ENCODE measurements around the gene PCDH8.

PCDH8 gene

DNA sequence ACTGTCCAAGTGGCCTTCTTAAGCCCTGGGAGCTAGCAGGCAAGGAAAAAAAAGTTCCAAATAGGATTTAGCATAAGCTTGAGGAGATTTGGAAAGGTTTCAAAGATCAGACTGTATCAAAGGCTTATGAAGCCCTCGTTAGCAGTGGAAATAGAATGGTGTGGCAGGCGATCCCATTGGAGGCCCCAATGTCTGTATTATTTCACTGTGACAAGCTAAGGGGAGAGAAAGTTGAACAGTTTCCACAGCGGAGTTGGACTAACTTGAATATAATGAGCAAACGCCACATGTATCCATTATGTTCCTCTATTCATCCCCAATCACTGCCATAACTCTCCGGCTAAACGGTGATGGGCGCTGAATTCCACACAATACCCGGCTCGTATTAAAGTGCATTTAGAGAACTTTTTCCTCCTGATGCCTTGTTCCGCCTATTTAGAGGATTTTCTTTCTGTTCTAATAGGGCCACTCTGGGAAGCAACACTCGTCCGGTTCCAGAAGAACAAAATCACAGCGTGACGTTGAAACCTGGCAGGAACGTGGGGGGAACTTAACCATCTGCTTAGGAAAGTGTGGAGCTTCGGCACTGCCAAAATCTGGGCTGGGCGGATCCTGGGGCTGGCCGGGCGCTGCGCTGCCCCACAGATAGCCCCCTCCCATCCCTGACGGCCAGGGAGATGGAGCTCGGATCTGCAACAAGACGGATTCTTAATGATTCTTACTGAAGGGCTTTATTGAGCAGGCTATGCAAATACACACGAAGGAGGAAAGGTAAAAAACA lies 1.0 kb upstream of the PCDH8 start:
- peak overlapping the region; percentile 92 to 94 (median 93) for H3K4me3 Mint-ChIP-seq
- H3K27ac Mint-ChIP-seq: peak overlapping the region in 2 of 3 experiments; percentile 48 to 56
- peaks cover 6% of the 10 kb centered on the region for H3K36me3 Mint-ChIP-seq (ENCODE audit: low read depth)
- H3K9me3 Mint-ChIP-seq: peaks cover 2% of the 10 kb centered on the region
- peaks cover 41% of the 10 kb centered on the region for H3K4me1 Mint-ChIP-seq
- TF ChIP-seq, protein P1, sequence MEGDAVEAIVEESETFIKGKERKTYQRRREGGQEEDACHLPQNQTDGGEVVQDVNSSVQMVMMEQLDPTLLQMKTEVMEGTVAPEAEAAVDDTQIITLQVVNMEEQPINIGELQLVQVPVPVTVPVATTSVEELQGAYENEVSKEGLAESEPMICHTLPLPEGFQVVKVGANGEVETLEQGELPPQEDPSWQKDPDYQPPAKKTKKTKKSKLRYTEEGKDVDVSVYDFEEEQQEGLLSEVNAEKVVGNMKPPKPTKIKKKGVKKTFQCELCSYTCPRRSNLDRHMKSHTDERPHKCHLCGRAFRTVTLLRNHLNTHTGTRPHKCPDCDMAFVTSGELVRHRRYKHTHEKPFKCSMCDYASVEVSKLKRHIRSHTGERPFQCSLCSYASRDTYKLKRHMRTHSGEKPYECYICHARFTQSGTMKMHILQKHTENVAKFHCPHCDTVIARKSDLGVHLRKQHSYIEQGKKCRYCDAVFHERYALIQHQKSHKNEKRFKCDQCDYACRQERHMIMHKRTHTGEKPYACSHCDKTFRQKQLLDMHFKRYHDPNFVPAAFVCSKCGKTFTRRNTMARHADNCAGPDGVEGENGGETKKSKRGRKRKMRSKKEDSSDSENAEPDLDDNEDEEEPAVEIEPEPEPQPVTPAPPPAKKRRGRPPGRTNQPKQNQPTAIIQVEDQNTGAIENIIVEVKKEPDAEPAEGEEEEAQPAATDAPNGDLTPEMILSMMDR (IDR thresholded peaks at IDR 0.05; ENCODE audit: unreplicated experiment in 3 of 3): no peak
- peaks cover 70% of the 10 kb centered on the region for H3K27me3 Mint-ChIP-seq (ENCODE audit: low read depth)

DNA sequence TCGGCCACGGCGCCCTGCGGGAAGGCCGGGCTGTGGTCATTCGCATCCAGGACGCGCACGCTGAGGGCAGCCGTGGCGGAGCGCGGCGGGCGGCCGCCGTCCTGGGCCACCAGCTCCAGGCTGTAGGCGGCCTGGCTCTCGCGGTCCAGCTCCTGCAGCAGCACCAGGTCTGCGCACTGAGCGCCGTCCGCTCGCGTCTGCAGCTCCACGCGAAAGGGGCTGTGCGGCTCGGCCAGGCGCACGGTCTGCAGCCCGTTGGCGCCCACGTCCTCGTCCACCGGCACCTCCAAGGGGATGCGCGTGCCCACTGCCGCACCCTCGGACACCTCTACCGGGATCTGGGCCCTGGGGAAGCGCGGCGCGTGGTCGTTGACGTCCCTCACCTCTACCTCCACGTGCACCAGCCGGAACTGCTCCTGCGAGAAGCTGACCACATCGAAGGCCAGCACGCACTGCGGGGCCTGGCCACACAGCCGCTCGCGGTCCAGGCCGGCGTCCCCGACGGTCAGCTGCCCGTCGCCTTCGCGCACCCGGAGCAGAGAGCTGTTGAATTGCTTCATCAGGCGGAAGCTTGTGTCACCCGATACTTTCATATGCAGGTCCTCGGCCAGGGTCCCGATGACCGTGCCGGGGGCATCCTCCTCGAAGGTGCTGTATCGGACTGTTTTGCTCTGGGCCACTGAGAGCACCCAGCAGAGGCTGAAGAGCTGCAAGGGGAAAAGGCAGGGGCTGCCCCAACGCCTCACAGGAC lies 583 bp downstream of the PCDH8 start:
- Mint-ChIP-seq H3K36me3 (ENCODE audit: low read depth) (peaks cover 12% of the 10 kb centered on the region), H3K27me3 (ENCODE audit: low read depth) (peaks cover 72% of the 10 kb centered on the region), H3K4me1 (peaks cover 37% of the 10 kb centered on the region), H3K4me3 (peak overlapping the region; percentile 92 to 94 (median 93)), H3K9me3 (peaks cover 2% of the 10 kb centered on the region), H3K27ac (peak overlapping the region in 1 of 3 experiments; percentile 35)
- TF ChIP-seq, protein P1 (IDR thresholded peaks at IDR 0.05; ENCODE audit: unreplicated experiment in 3 of 3): no peak

DNA sequence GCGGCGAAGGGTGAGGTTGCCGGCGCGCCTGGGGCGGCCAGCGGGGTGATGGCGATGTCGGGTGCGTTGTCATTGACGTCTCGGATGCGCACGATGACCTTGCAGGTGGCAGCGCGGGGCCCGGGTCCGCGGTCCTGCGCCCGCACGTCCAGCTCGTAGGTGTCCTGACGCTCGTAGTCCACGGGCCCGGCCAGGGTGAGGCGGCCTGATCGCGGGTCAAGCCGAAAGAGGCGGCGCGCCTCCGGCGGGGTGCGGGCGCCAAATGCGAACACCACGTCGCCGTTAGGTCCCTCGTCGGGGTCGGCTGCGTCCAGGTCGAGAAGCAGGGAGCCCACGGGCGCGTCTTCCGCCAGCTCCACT lies 1.1 kb downstream of the PCDH8 start:
- TF ChIP-seq, protein P1 (IDR thresholded peaks at IDR 0.05; ENCODE audit: unreplicated experiment in 3 of 3): no peak
- Mint-ChIP-seq H3K9me3 (peaks cover 2% of the 10 kb centered on the region), H3K36me3 (ENCODE audit: low read depth) (peaks cover 12% of the 10 kb centered on the region), H3K4me1 (peaks cover 35% of the 10 kb centered on the region), H3K27ac (no peak overlapping the region), H3K27me3 (ENCODE audit: low read depth) (peaks cover 77% of the 10 kb centered on the region), H3K4me3 (peak overlapping the region in 1 of 3 experiments; percentile 49)

DNA sequence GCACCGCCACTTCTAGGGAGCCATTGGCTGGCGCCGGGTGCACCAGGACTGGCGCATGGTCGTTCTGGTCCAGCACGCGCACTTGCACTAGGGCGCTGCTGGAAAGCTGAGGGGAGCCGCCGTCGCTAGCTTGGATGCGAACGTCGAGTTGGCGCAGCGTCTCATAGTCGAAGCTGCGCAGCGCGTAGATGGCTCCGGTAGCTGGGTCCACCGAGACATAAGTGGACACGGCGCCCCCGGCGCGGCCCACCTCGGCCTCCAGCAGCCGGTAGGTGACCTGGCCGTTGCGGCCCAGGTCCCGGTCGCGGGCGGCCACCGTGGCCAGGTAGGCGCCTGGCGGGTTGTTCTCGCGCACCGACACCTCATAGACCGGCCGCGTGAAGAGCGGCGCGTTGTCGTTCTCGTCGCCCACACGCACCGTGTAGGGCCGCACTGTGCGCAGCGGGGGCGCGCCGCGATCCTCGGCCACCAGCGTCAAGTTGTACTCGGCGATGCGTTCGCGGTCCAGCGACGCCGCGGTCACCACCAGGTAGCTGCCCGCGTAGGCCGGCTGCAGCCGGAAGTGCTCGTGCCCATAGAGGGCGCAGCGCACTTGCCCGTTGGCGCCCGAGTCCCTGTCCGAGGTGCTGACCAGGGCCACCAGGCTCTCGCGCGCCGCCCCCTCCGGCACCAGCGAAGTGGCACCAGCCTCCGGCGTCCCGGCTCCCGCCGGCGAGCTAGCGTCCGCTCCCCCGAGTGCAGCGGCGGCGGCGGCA lies 1.7 kb downstream of the PCDH8 start:
- TF ChIP-seq, protein P1 (IDR thresholded peaks at IDR 0.05; ENCODE audit: unreplicated experiment in 3 of 3): peak; percentile 64 to 75 (median 72)
- H3K9me3 Mint-ChIP-seq: peaks cover 2% of the 10 kb centered on the region
- peaks cover 29% of the 10 kb centered on the region for H3K4me1 Mint-ChIP-seq

DNA sequence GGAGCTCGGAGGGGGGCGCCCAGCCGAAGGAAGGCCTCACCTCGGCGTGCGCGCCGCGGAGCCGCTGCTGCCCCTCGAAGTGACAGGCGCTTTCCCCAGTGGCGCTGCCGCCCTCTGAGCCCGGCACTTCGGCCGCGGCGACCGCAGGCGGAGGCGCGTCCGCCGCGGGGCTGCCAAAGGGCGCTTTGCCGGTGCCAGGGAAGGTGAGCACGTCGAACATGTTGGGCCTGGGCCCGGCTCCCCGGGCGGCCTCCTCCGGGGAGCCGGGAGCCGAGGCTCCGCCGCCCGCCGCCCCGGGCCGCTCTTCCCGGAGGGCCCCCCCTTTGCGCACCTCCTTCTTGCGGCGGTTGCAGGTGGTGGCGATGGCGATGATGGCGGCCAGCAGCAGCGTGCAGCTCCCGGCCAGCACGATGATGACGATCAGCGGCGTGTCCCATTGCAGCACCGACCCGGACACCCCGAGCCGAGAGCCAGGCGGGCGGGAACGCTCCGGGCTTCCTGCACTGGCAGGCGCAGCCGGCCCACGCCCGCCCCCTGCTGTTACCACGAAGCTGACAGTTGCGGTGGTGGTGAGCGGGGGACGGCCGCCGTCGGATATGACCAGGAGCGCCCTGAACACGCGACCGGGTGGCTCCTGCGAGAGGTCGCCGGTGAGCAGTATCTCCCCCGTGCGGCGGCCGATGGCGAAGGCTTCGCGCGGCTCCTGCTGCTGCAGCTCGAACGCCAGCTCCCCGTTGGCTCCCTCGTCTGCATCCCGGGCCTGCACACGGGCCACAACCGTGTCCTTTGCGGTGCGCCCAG lies 2.5 kb downstream of the PCDH8 start:
- peaks cover 12% of the 10 kb centered on the region for H3K36me3 Mint-ChIP-seq (ENCODE audit: low read depth)
- H3K4me3 Mint-ChIP-seq: peak overlapping the region; percentile 59 to 68 (median 65)
- no peak overlapping the region for H3K27ac Mint-ChIP-seq
- H3K27me3 Mint-ChIP-seq (ENCODE audit: low read depth): peaks cover 85% of the 10 kb centered on the region
- H3K4me1 Mint-ChIP-seq: peaks cover 26% of the 10 kb centered on the region
- TF ChIP-seq, protein P1 (IDR thresholded peaks at IDR 0.05; ENCODE audit: unreplicated experiment in 3 of 3): peak; percentile 22 to 38 (median 36)
- H3K9me3 Mint-ChIP-seq: peaks cover 2% of the 10 kb centered on the region

More for the DNA sequence above, 1.7 kb downstream of the PCDH8 start:
- peaks cover 81% of the 10 kb centered on the region for H3K27me3 Mint-ChIP-seq (ENCODE audit: low read depth)
- H3K27ac Mint-ChIP-seq: no peak overlapping the region
- peak overlapping the region; percentile 59 to 68 (median 65) for H3K4me3 Mint-ChIP-seq
- peaks cover 12% of the 10 kb centered on the region for H3K36me3 Mint-ChIP-seq (ENCODE audit: low read depth)

All from nephron (organoid).